Esophagus muscularis mucosa (tissue), 4 donors: ENCODE data around the gene SLCO2A1. TPM values are rescaled to one million over a fixed set of nuclear protein-coding genes. Genes with fewer than 3 reads are reported as not detected.

Experiments used
- DNase-seq: peaks from one replicate; pipeline ENCODE4 v3.0.0-alpha.2; 2017; ENCODE audit errors: extremely low spot score
- H3K27ac ChIP-seq, 4 donors: fragments of 200-600 bp; sonication (generic); replicated peaks in 1 of 4; 1 replicate in 3 of 4; 2 replicates in 1 of 4; pipeline ENCODE4 v1.5.1; 2016 to 2019; ENCODE audit warnings: mild to moderate bottlenecking in 1 of 4
- H3K27me3 ChIP-seq, 4 donors: fragments of 200-600 bp; sonication (generic); one replicate each; pipeline versions ENCODE4 v1.5.1 to v1.6.0; 2016 to 2019
- H3K36me3 ChIP-seq, 4 donors: fragments of 200-600 bp; sonication (generic); one replicate each; pipeline ENCODE4 v1.5.1; 2016 to 2019
- H3K4me1 ChIP-seq, 4 donors: fragments of 200-600 bp; sonication (generic); one replicate each; pipeline ENCODE4 v1.5.1; 2016 to 2019
- H3K4me3 ChIP-seq, 4 donors: fragments of 200-600 bp; sonication (generic); 1 replicate in 2 of 4; 2 replicates in 2 of 4; pipeline ENCODE4 v1.5.1; 2016 to 2019; ENCODE audit warnings: mild to moderate bottlenecking in 4 of 4, moderate library complexity in 1 of 4
- H3K9me3 ChIP-seq, 4 donors: fragments of 200-600 bp; sonication (generic); 1 replicate in 3 of 4; 2 replicates in 1 of 4; pipeline ENCODE4 v1.5.1; 2016 to 2019
- EP300 ChIP-seq: sonication (generic); formaldehyde crosslinking; IDR thresholded peaks from one replicate; pipeline ENCODE4 v1.6.1; 2017; ENCODE audit warnings: antibody characterized with exemption
- POLR2A ChIP-seq: fragments of 450-650 bp; IDR thresholded peaks from one replicate; pipeline ENCODE4 v1.6.1; 2017; ENCODE audit warnings: antibody characterized with exemption, moderate library complexity, mild to moderate bottlenecking, low read depth
- POLR2AphosphoS5 ChIP-seq, 2 donors: sonication (generic); formaldehyde crosslinking; IDR thresholded peaks; one replicate each; pipeline ENCODE4 v1.6.1; 2017; ENCODE audit warnings: antibody characterized with exemption in 2 of 2
- WGBS: methylation state at CpG from one replicate; pipeline ENCODE4 v1.1.5; 2018; 5-methylcytosine and 5-hydroxymethylcytosine counted together
- intact Hi-C: fragments of 100-400 bp; cut with DNase I; formaldehyde crosslinking; loops from one replicate; pipeline ENCODE4 v1.15.1; 2023
- total RNA-seq, 4 donors: library from RNA; depleted of rRNA; stranded (reverse); fragments of >200 nt; gene quantifications; one replicate each; pipeline versions ENCODE4 v1.1.0 to v1.2.1, GENCODE V29; 2016
- TF ChIP-seq, protein P1 (sequence below), 3 experiments: fragments of 200-600 bp in 2 of 3; fragments of 450-650 bp in 1 of 3; sonication (generic) in 2 of 3; IDR thresholded peaks; one replicate each; pipeline ENCODE4 v1.5.1; 2017 to 2019; ENCODE audit warnings: antibody characterized with exemption in 3 of 3, mild to moderate bottlenecking in 2 of 3, moderate library complexity in 1 of 3

Gene SLCO2A1
- 10 to 100 TPM in 3 of 4 donors, 1 to 10 TPM in 1; 8.3 to 17.6 (median 13.8) TPM for total RNA-seq

DNA sequence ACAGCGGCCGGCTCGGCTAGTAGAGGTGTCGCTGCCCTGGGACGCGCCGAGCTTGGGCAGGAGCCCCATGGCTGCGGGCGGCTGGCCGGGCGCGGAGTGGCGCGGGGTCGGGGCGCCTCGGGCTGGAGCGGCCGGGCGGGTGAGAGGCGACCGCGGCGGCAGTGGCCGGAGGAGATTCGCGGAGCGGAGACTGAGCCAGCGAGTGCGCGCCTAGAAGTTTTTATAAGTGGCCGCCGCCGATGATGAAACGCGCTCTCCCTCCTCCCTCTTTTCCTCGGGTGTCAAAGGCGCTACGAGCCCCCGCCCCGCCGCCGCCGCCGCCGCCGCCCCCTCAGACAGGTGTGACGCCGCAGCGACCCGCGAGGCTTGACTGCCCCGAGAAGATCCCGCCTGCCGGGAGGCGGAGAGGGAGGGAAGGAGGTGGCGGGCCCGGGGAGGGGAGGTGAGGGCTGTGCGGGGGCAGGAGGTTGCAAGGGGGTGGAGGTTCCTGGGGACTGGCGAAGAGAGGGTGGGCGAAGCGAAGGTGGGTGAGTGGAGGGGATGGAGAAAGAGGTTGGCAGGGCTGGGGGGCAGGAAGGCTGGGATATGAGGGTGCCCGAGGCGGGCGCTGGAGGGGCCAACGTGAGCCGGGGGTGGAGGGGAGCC, at the start of gene SLCO2A1:
Gene SLCO2A1 (minus strand): TSS at position 192 of the 645 bp plus-strand sequence. CDS start 123 bp downstream, at position 69.
- no peak for TF ChIP-seq POLR2A
- TF ChIP-seq POLR2AphosphoS5 (IDR thresholded peaks at IDR 0.05): no peak
- TF ChIP-seq, protein P1, sequence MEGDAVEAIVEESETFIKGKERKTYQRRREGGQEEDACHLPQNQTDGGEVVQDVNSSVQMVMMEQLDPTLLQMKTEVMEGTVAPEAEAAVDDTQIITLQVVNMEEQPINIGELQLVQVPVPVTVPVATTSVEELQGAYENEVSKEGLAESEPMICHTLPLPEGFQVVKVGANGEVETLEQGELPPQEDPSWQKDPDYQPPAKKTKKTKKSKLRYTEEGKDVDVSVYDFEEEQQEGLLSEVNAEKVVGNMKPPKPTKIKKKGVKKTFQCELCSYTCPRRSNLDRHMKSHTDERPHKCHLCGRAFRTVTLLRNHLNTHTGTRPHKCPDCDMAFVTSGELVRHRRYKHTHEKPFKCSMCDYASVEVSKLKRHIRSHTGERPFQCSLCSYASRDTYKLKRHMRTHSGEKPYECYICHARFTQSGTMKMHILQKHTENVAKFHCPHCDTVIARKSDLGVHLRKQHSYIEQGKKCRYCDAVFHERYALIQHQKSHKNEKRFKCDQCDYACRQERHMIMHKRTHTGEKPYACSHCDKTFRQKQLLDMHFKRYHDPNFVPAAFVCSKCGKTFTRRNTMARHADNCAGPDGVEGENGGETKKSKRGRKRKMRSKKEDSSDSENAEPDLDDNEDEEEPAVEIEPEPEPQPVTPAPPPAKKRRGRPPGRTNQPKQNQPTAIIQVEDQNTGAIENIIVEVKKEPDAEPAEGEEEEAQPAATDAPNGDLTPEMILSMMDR (IDR thresholded peaks at IDR 0.05): no peak
- TF ChIP-seq EP300: no peak
- Histone ChIP-seq H3K36me3 (no peaks in the 10 kb centered on the region), H3K9me3 (no peaks in the 10 kb centered on the region), H3K27ac (peak within 1 kb of the TSS; percentile 53 to 72 (median 62)), H3K4me3 (peak within 1 kb of the TSS; percentile 64 to 73 (median 68)), H3K27me3 (peaks cover 0 to 19% (median 0%) of the 10 kb centered on the region in 4 donors), H3K4me1 (peaks cover 11 to 27% (median 21%) of the 10 kb centered on the region in 4 donors)
- peak; percentile 74 for DNase-seq
- intact Hi-C loops: loop anchor here (10.0 kb wide), 1 partner anchor 95 kb away; no protein-coding TSS in a partner anchor
- WGBS: 3% methylated on average over 14 of the region's 67 CpGs

GRCh38 chr3:134079111-134079547, 49.4 kb upstream of the SLCO2A1 start:
- peak; percentile 68 for DNase-seq
- no peak for TF ChIP-seq POLR2A
- no peak for TF ChIP-seq POLR2AphosphoS5 (IDR thresholded peaks at IDR 0.05)
- no peak for TF ChIP-seq EP300
- TF ChIP-seq, protein P1 (IDR thresholded peaks at IDR 0.05): no peak
- Histone ChIP-seq H3K27me3 (no peaks in the 10 kb centered on the region), H3K4me3 (no peak overlapping the region), H3K4me1 (no peaks in the 10 kb centered on the region), H3K27ac (no peak overlapping the region), H3K9me3 (peaks cover 0 to 9% (median 3%) of the 10 kb centered on the region in 4 donors), H3K36me3 (no peaks in the 10 kb centered on the region)
- WGBS: 91% methylated on average over 4 of the region's 4 CpGs
- intact Hi-C loops: no loop called here

DNA sequence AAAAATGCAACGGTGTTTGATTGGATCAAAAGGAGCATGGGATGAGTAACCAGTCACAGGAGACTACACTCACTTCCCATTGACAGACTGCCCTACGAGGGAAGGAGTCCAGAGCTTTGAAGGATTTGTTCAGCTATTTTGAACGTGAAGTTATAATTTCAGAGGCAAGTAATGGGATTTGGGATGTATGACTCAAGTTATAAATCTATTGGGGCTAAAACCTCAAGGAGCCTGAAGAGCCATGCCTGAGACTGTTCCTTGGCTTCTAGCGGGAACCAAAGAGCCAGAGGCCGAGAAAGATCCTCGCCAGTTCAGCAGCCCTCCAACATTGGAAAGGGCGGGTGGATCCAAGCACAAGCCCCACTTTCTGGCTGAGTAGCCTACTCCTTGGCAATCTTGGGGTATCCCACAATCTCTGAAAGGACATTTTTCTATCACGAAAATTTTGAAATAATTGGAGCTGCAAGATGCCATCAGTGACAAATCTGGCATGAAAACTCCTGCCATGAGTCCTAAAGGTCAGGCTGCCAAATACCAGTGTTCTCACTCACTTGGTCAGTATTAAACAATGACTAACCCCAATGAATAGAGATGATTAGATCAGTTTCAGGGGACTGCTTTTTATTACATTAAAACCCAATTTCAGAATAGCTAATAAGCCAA, 48.6 kb upstream of the SLCO2A1 start:
- no peak overlapping the region for H3K27ac ChIP-seq
- H3K27me3 ChIP-seq: no peaks in the 10 kb centered on the region
- TF ChIP-seq EP300: no peak
- no peak for TF ChIP-seq POLR2AphosphoS5 (IDR thresholded peaks at IDR 0.05)
- TF ChIP-seq, protein P1 (IDR thresholded peaks at IDR 0.05): no peak
- TF ChIP-seq POLR2A: no peak
- H3K4me3 ChIP-seq: no peak overlapping the region
- H3K4me1 ChIP-seq: no peaks in the 10 kb centered on the region
- DNase-seq: peak; percentile 64
- 85% methylated on average over 8 of the region's 8 CpGs for WGBS
- peaks cover 0 to 9% (median 3%) of the 10 kb centered on the region in 4 donors for H3K9me3 ChIP-seq
- intact Hi-C loops: no loop called here
- H3K36me3 ChIP-seq: no peaks in the 10 kb centered on the region

DNA sequence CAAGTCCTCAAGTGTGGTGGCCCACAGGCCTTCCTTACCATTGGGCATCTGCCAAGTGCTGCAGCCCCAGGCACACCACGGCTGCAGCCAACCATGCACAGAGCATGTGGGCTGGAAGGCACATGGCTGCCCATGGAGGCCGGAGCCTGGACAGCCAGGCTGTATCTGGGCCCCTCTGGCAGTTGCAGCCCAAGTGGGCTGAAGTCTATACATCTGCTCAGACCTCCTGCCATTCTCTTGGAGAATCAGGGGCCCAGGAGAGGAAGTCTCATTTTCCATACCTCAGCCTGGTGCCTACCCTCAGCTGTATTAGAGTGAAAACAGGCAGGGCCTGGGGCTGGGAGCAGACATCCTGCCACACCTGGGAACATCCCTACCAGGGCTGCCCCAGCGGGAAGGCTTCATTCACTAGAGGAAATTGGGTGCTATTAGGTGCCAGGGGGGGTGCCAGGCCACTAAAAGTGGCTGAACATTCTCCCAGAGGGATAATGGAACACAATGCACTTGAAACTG, 48.0 kb upstream of the SLCO2A1 start:
- intact Hi-C loops: no loop called here
- no peak overlapping the region for H3K4me3 ChIP-seq
- DNase-seq: peak; percentile 60
- H3K9me3 ChIP-seq: peaks cover 0 to 9% (median 3%) of the 10 kb centered on the region in 4 donors
- no peaks in the 10 kb centered on the region for H3K36me3 ChIP-seq
- no peaks in the 10 kb centered on the region for H3K4me1 ChIP-seq
- H3K27me3 ChIP-seq: no peaks in the 10 kb centered on the region
- 93% methylated on average over 3 of the region's 3 CpGs for WGBS
- TF ChIP-seq EP300 (no peak), POLR2A (no peak), POLR2AphosphoS5 (IDR thresholded peaks at IDR 0.05) (no peak)
- TF ChIP-seq, protein P1 (IDR thresholded peaks at IDR 0.05): no peak
- no peak overlapping the region for H3K27ac ChIP-seq
